Endothelial cell (in vitro differentiated cells): ENCODE data around the gene ENPP5. TPM values are rescaled to one million over a fixed set of nuclear protein-coding genes. Genes with fewer than 3 reads are reported as not detected.

Experiments used
- DNase-seq: peaks from one replicate; pipeline ENCODE4 v3.0.0; 2021; ENCODE audit warnings: low spot score
- H3K27ac Mint-ChIP-seq: one replicate; pipeline ENCODE4 v1.8.0; 2021; ENCODE audit warnings: mixed read lengths, inconsistent platforms; ENCODE audit not compliant: unreplicated experiment
- H3K27me3 Mint-ChIP-seq: one replicate; pipeline ENCODE4 v1.8.0; 2021; ENCODE audit warnings: mild to moderate bottlenecking, moderate library complexity, mixed read lengths, inconsistent platforms; ENCODE audit not compliant: unreplicated experiment
- H3K36me3 Mint-ChIP-seq: one replicate; pipeline ENCODE4 v1.8.0; 2021; ENCODE audit warnings: mild to moderate bottlenecking, low read depth, mixed read lengths, inconsistent platforms; ENCODE audit not compliant: unreplicated experiment
- H3K4me1 Mint-ChIP-seq: one replicate; pipeline ENCODE4 v1.8.0; 2021; ENCODE audit warnings: mild to moderate bottlenecking, mixed read lengths, inconsistent platforms; ENCODE audit not compliant: unreplicated experiment
- H3K4me3 Mint-ChIP-seq: one replicate; pipeline ENCODE4 v1.8.0; 2021; ENCODE audit warnings: mild to moderate bottlenecking, mixed read lengths, inconsistent platforms; ENCODE audit not compliant: unreplicated experiment
- H3K9me3 Mint-ChIP-seq: one replicate; pipeline ENCODE4 v1.8.0; 2021; ENCODE audit warnings: mixed read lengths, inconsistent platforms; ENCODE audit not compliant: unreplicated experiment
- CTCF ChIP-seq: fragments of 200-600 bp; sonication (generic); IDR thresholded peaks from one replicate; pipeline ENCODE4 v1.5.0; 2021; ENCODE audit warnings: antibody characterized with exemption; ENCODE audit not compliant: unreplicated experiment
- total RNA-seq: library from RNA; stranded (reverse); fragmentation: NEBNext Ultra II Directional; extraction: Animal tissue kit (Norgen Biotek cat#: 25700); gene quantifications from one replicate; pipeline ENCODE4 v1.2.1, GENCODE V29; 2021; ENCODE audit not compliant: unreplicated experiment

ENPP5 gene
- total RNA-seq, 1 donor from 2014 or later: 4.8 TPM

GRCh38 chr6:46175976-46176375 is 5.2 kb upstream of the ENPP5 start:
- Mint-ChIP-seq H3K4me3 (no peak overlapping the region), H3K4me1 (no peaks in the 10 kb centered on the region), H3K27me3 (no peaks in the 10 kb centered on the region), H3K9me3 (no peaks in the 10 kb centered on the region), H3K27ac (no peak overlapping the region), H3K36me3 (no peaks in the 10 kb centered on the region)
- no peak for TF ChIP-seq CTCF
- no peak for DNase-seq

- H3K4me1 Mint-ChIP-seq: no peaks in the 10 kb centered on the region
- no peak for DNase-seq
- no peaks in the 10 kb centered on the region for H3K36me3 Mint-ChIP-seq
- TF ChIP-seq CTCF: no peak
- no peaks in the 10 kb centered on the region for H3K27me3 Mint-ChIP-seq
- H3K27ac Mint-ChIP-seq: no peak overlapping the region
- no peaks in the 10 kb centered on the region for H3K9me3 Mint-ChIP-seq
- no peak overlapping the region for H3K4me3 Mint-ChIP-seq
These were observed 4.7 kb upstream of the ENPP5 start for GRCh38 chr6:46175446-46175845.

- Mint-ChIP-seq H3K27ac (no peak overlapping the region), H3K36me3 (no peaks in the 10 kb centered on the region), H3K27me3 (no peaks in the 10 kb centered on the region), H3K9me3 (no peaks in the 10 kb centered on the region), H3K4me3 (no peak overlapping the region), H3K4me1 (peaks cover 2% of the 10 kb centered on the region)
- TF ChIP-seq CTCF: no peak
- DNase-seq: no peak
These were observed 4.1 kb upstream of the ENPP5 start for GRCh38 chr6:46174904-46175303.

- no peak overlapping the region for H3K4me3 Mint-ChIP-seq
- no peak overlapping the region for H3K27ac Mint-ChIP-seq
These were observed 1.4 kb upstream of the ENPP5 start for GRCh38 chr6:46172176-46172575.

GRCh38 chr6:46160102-46160501 is 10.7 kb downstream of the ENPP5 start:
- H3K9me3 Mint-ChIP-seq: no peaks in the 10 kb centered on the region
- H3K36me3 Mint-ChIP-seq: peaks cover 3% of the 10 kb centered on the region
- DNase-seq: no peak
- no peaks in the 10 kb centered on the region for H3K4me1 Mint-ChIP-seq
- no peak for TF ChIP-seq CTCF
- no peak overlapping the region for H3K27ac Mint-ChIP-seq
- H3K27me3 Mint-ChIP-seq: no peaks in the 10 kb centered on the region
- H3K4me3 Mint-ChIP-seq: no peak overlapping the region

More at GRCh38 chr6:46172176-46172575, 1.4 kb upstream of the ENPP5 start:
- H3K9me3 Mint-ChIP-seq: no peaks in the 10 kb centered on the region
- H3K27me3 Mint-ChIP-seq: no peaks in the 10 kb centered on the region
- H3K4me1 Mint-ChIP-seq: peaks cover 3% of the 10 kb centered on the region
- DNase-seq: no peak
- no peaks in the 10 kb centered on the region for H3K36me3 Mint-ChIP-seq
- TF ChIP-seq CTCF: no peak
